AG04450 (cell line): ENCODE data around the gene TNFAIP8. TPM values are rescaled to one million over a fixed set of nuclear protein-coding genes. Genes with fewer than 3 reads are reported as not detected.

Experiments used
- CTCF ChIA-PET: fragments of 300-600, 350-600 bp; formaldehyde crosslinking; extraction: SDS; loops from one replicate; lab custom pipeline; 2022; ENCODE audit warnings: antibody characterized with exemption, inconsistent platforms; lab: Charles Lee
- POLR2A ChIA-PET: fragments of 350-600 bp; formaldehyde crosslinking; extraction: SDS; loops from one replicate; lab custom pipeline; 2021; ENCODE audit warnings: antibody characterized with exemption, inconsistent platforms; lab: Yijun Ruan, JAX
- DNase-seq: peaks from one replicate; pipeline ENCODE4 v3.0.0-alpha.2; 2011; ENCODE audit warnings: low read depth, low spot score
- H3K27ac ChIP-seq: one replicate; pipeline ENCODE4 v1.5.1; 2012; ENCODE audit warnings: low read depth, low read length, control low read depth
- H3K27me3 ChIP-seq: one replicate; pipeline ENCODE4 v1.6.0; 2012; ENCODE audit warnings: low read length; ENCODE audit not compliant: control insufficient read depth, insufficient read depth
- H3K4me3 ChIP-seq: 2 replicates; pipeline ENCODE4 v1.5.1; 2011; ENCODE audit warnings: mild to moderate bottlenecking, low read depth, low read length, control low read depth
- H3K9me3 ChIP-seq: 2 replicates; pipeline ENCODE4 v1.5.1; 2012; ENCODE audit warnings: low read length; ENCODE audit not compliant: control insufficient read depth, insufficient read depth
- CTCF ChIP-seq: IDR thresholded peaks from 2 replicates; pipeline ENCODE4 v1.5.1; 2011; ENCODE audit warnings: low read depth, low read length, control low read depth, inconsistent platforms
- polyA plus RNA-seq: library from polyadenylated mRNA; depleted of rRNA; stranded (reverse); fragments of >200 nt; gene quantifications from 2 replicates; pipeline ENCODE4 v1.2.3, GENCODE V29; 2011

Gene TNFAIP8
- polyA plus RNA-seq, 1 experiment = 56.4 TPM

GRCh38 chr5:119362714-119363113, 6.9 kb downstream of the TNFAIP8 start:
- POLR2A ChIA-PET = interaction anchor here (1.3 kb wide), 1 partner anchor 94 kb away, joined by 6 read pairs; no protein-coding TSS in a partner anchor
- TF ChIP-seq CTCF = no peak
- Histone ChIP-seq H3K9me3 (no peaks in the 10 kb centered on the region), H3K27me3 (no peaks in the 10 kb centered on the region), H3K4me3 (no peak overlapping the region), H3K27ac (no peak overlapping the region)
- no peak for DNase-seq
- CTCF ChIA-PET = interaction anchor here (0.5 to 2.2 kb wide), 3 partner anchors 10 to 49 kb away, joined by 3 to 9 read pairs (median 3); no protein-coding TSS in a partner anchor

- H3K27ac ChIP-seq = no peak overlapping the region
- TF ChIP-seq CTCF = no peak
- no peaks in the 10 kb centered on the region for H3K27me3 ChIP-seq
- no peaks in the 10 kb centered on the region for H3K9me3 ChIP-seq
- ChIA-PET POLR2A (interaction anchor here (1.3 kb wide), 1 partner anchor 95 kb away, joined by 6 read pairs; no protein-coding TSS in a partner anchor), CTCF (interaction anchor here (0.5 to 2.2 kb wide), 3 partner anchors 10 to 48 kb away, joined by 3 to 9 read pairs (median 3); no protein-coding TSS in a partner anchor)
- DNase-seq = no peak
- no peak overlapping the region for H3K4me3 ChIP-seq
Observed at GRCh38 chr5:119363271-119363670, 7.5 kb downstream of the TNFAIP8 start.

GRCh38 chr5:119363936-119364335, 8.1 kb downstream of the TNFAIP8 start:
- CTCF ChIA-PET = interaction anchor here (1.2 kb wide), 1 partner anchor 15 kb away, joined by 3 read pairs; no protein-coding TSS in a partner anchor
- TF ChIP-seq CTCF = no peak

GRCh38 chr5:119365847-119366539, 10.2 kb downstream of the TNFAIP8 start:
- Histone ChIP-seq H3K27me3 (no peaks in the 10 kb centered on the region), H3K9me3 (no peaks in the 10 kb centered on the region), H3K4me3 (no peak overlapping the region), H3K27ac (no peak overlapping the region)
- no peak for DNase-seq
- ChIA-PET POLR2A (no interaction called here), CTCF (no interaction called here)
- no peak for TF ChIP-seq CTCF

More at GRCh38 chr5:119363936-119364335, 8.1 kb downstream of the TNFAIP8 start:
- no peak for DNase-seq
- Histone ChIP-seq H3K27me3 (no peaks in the 10 kb centered on the region), H3K9me3 (no peaks in the 10 kb centered on the region), H3K27ac (no peak overlapping the region), H3K4me3 (no peak overlapping the region)
- POLR2A ChIA-PET = no interaction called here

- CTCF ChIA-PET = no interaction called here
- Histone ChIP-seq H3K4me3 (no peak overlapping the region), H3K9me3 (no peaks in the 10 kb centered on the region), H3K27ac (no peak overlapping the region), H3K27me3 (no peaks in the 10 kb centered on the region)
- POLR2A ChIA-PET = interaction anchor here (0.8 kb wide), 1 partner anchor 12 kb away, joined by 4 read pairs; no protein-coding TSS in a partner anchor
- no peak for DNase-seq
- TF ChIP-seq CTCF = no peak
Observed at GRCh38 chr5:119366540-119366881, 10.7 kb downstream of the TNFAIP8 start.
